ENCODE results near the gene LPP. TPM values are rescaled to one million over a fixed set of nuclear protein-coding genes. Genes with fewer than 3 reads are reported as not detected.

Gene LPP
- total and polyA plus RNA-seq, 2 of the 13 experiments (the other 11 are each of a cell fraction or from before 2014, with no cell fraction given), result 19.2 to 29.9 TPM

GRCh38 chr3:188712248-188712924 lies 558.4 kb downstream of the LPP start (continued):
- TF ChIP-seq NFKB2 (CRISPR knock-in tag; IDR thresholded peaks at IDR 0.05; ENCODE audit: borderline replicate concordance) (no peak), ZNF629 (CRISPR knock-in tag; conservative IDR thresholded peaks at IDR 0.05) (no peak), ZBTB1 (CRISPR knock-in tag; IDR thresholded peaks at IDR 0.05; ENCODE audit: borderline replicate concordance) (no peak), SIN3B (IDR thresholded peaks at IDR 0.05; ENCODE audit: low read length) (no peak), AKAP8 (CRISPR knock-in tag; IDR thresholded peaks at IDR 0.05) (no peak), PRMT3 (CRISPR knock-in tag; IDR thresholded peaks at IDR 0.05; ENCODE audit: borderline replicate concordance, low read depth) (no peak), NR0B2 (CRISPR knock-in tag; IDR thresholded peaks at IDR 0.05) (no peak), GMEB1 (CRISPR knock-in tag; IDR thresholded peaks at IDR 0.05; ENCODE audit: borderline replicate concordance) (no peak), NRL (CRISPR knock-in tag; IDR thresholded peaks at IDR 0.05; ENCODE audit: borderline replicate concordance) (no peak), HNF1A (IDR thresholded peaks at IDR 0.05; ENCODE audit: low read depth) (no peak), HNF1A (CRISPR knock-in tag; IDR thresholded peaks at IDR 0.05; ENCODE audit: borderline replicate concordance) (no peak; the same call in 1 of the 2 replicates), ZNF530 (CRISPR knock-in tag; IDR thresholded peaks at IDR 0.05; ENCODE audit: low read depth) (no peak), HMG20B (CRISPR knock-in tag; conservative IDR thresholded peaks at IDR 0.05) (no peak), CENPX (CRISPR knock-in tag; IDR thresholded peaks at IDR 0.05) (no peak), ZNF639 (CRISPR knock-in tag; conservative IDR thresholded peaks at IDR 0.05) (no peak)
- TF ChIP-seq, protein P1, sequence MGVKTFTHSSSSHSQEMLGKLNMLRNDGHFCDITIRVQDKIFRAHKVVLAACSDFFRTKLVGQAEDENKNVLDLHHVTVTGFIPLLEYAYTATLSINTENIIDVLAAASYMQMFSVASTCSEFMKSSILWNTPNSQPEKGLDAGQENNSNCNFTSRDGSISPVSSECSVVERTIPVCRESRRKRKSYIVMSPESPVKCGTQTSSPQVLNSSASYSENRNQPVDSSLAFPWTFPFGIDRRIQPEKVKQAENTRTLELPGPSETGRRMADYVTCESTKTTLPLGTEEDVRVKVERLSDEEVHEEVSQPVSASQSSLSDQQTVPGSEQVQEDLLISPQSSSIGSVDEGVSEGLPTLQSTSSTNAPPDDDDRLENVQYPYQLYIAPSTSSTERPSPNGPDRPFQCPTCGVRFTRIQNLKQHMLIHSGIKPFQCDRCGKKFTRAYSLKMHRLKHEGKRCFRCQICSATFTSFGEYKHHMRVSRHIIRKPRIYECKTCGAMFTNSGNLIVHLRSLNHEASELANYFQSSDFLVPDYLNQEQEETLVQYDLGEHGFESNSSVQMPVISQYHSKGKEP (CRISPR knock-in tag; IDR thresholded peaks at IDR 0.05), result no peak
- TF ChIP-seq, protein P2, sequence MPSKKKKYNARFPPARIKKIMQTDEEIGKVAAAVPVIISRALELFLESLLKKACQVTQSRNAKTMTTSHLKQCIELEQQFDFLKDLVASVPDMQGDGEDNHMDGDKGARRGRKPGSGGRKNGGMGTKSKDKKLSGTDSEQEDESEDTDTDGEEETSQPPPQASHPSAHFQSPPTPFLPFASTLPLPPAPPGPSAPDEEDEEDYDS (CRISPR knock-in tag; IDR thresholded peaks at IDR 0.05), result peak; percentile 24; the same call in 1 of the 2 replicates
- TF ChIP-seq, protein P3, sequence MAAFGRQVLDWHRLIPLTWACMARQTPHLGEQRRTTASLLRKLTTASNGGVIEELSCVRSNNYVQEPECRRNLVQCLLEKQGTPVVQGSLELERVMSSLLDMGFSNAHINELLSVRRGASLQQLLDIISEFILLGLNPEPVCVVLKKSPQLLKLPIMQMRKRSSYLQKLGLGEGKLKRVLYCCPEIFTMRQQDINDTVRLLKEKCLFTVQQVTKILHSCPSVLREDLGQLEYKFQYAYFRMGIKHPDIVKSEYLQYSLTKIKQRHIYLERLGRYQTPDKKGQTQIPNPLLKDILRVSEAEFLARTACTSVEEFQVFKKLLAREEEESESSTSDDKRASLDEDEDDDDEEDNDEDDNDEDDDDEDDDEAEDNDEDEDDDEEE (CRISPR knock-in tag; IDR thresholded peaks at IDR 0.05), result no peak
